ENCODE measurements around the gene ACTG2. TPM values are rescaled to one million over a fixed set of nuclear protein-coding genes. Genes with fewer than 3 reads are reported as not detected.

ACTG2 gene
- total and polyA plus RNA-seq, 3 experiments from 2014 or later = not detected

DNA sequence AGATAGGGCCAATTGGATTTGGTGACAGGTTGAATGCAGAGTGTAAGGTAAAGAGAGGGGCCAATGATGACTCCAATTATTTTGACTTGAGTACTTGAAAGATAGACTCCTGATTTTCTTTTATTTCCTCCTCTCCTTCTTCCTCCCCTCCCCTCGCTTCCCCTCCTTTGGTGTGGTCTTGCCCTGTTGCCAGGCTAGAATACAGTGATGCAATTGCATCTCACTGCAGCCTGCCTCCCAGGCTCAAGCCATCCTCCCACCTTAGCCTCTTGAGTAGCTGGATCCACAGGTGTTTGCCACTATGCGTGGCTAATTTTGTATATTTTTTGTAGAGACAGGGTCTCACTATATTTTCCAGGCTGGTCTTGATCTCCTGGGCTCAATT lies 36.1 kb downstream of the ACTG2 start:
- DNase-seq = no peak
- CTCF ChIA-PET = interaction anchor here (2.0 kb wide), 1 partner anchor 58 kb away, joined by 11 read pairs; no protein-coding TSS in a partner anchor
- Mint-ChIP-seq H3K27ac (peak overlapping the region; percentile 25 to 99 (median 81)), H3K4me1 (peaks cover 66 to 80% (median 77%) of the 10 kb centered on the region in 3 donors), H3K4me3 (peak overlapping the region; percentile 45 to 85 (median 63)), H3K36me3 (peaks cover 0 to 42% (median 16%) of the 10 kb centered on the region in 3 donors), H3K27me3 (no peaks in the 10 kb centered on the region), H3K9me3 (no peaks in the 10 kb centered on the region)
- Histone ChIP-seq H3K4me1 (ENCODE audit: insufficient read depth, low read length) (peaks cover 56% of the 10 kb centered on the region), H3K4me3 (ENCODE audit: low read length) (peak overlapping the region; percentile 5), H3K36me3 (ENCODE audit: insufficient read depth, low read length) (peaks cover 5% of the 10 kb centered on the region), H3K27ac (ENCODE audit: low read depth, low read length) (no peak overlapping the region), H3K9me3 (ENCODE audit: low read length) (no peaks in the 10 kb centered on the region), H3K27me3 (ENCODE audit: insufficient read depth, low read length, poor library complexity, severe bottlenecking) (no peaks in the 10 kb centered on the region)
- POLR2A ChIA-PET = no interaction called here

DNA sequence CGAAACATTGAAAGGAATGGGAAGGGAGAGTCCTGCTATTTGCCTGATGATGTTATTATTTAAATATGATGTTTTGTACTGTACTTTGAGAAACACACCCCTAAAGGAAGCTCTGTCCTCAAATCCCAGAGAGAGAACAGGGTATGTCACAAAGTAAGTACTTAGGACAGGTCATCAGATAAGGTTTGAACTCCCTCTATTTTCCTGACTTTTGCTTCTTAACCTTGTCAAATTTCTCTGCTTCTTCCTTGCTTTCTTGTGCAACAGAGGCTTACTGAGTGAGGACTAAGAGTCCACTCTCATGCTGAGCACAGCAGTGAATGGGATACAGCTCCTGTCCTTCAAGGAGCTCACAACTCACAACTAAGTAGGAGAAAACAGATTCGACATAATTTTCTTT lies 37.6 kb downstream of the ACTG2 start:
- no peaks in the 10 kb centered on the region for H3K27me3 Mint-ChIP-seq
- Histone ChIP-seq H3K27me3 (ENCODE audit: insufficient read depth, low read length, poor library complexity, severe bottlenecking) (no peaks in the 10 kb centered on the region), H3K36me3 (ENCODE audit: insufficient read depth, low read length) (peaks cover 10% of the 10 kb centered on the region), H3K4me1 (ENCODE audit: insufficient read depth, low read length) (peaks cover 56% of the 10 kb centered on the region), H3K9me3 (ENCODE audit: low read length) (no peaks in the 10 kb centered on the region), H3K4me3 (ENCODE audit: low read length) (no peak overlapping the region), H3K27ac (ENCODE audit: low read depth, low read length) (no peak overlapping the region)
- peak overlapping the region in 6 of 8 donors; percentile 64 to 99 (median 80) for H3K27ac Mint-ChIP-seq
- POLR2A ChIA-PET = no interaction called here
- DNase-seq = no peak
- peaks cover 70 to 89% (median 84%) of the 10 kb centered on the region in 3 donors for H3K4me1 Mint-ChIP-seq
- peaks cover 0 to 48% (median 16%) of the 10 kb centered on the region in 3 donors for H3K36me3 Mint-ChIP-seq
- H3K4me3 Mint-ChIP-seq = peak overlapping the region in 1 of 7 donors; percentile 16
- H3K9me3 Mint-ChIP-seq = no peaks in the 10 kb centered on the region
- CTCF ChIA-PET = interaction anchor here (0.6 to 2.0 kb wide), 4 partner anchors 23 to 245 kb away, joined by 3 to 11 read pairs (median 4); no protein-coding TSS in a partner anchor

DNA sequence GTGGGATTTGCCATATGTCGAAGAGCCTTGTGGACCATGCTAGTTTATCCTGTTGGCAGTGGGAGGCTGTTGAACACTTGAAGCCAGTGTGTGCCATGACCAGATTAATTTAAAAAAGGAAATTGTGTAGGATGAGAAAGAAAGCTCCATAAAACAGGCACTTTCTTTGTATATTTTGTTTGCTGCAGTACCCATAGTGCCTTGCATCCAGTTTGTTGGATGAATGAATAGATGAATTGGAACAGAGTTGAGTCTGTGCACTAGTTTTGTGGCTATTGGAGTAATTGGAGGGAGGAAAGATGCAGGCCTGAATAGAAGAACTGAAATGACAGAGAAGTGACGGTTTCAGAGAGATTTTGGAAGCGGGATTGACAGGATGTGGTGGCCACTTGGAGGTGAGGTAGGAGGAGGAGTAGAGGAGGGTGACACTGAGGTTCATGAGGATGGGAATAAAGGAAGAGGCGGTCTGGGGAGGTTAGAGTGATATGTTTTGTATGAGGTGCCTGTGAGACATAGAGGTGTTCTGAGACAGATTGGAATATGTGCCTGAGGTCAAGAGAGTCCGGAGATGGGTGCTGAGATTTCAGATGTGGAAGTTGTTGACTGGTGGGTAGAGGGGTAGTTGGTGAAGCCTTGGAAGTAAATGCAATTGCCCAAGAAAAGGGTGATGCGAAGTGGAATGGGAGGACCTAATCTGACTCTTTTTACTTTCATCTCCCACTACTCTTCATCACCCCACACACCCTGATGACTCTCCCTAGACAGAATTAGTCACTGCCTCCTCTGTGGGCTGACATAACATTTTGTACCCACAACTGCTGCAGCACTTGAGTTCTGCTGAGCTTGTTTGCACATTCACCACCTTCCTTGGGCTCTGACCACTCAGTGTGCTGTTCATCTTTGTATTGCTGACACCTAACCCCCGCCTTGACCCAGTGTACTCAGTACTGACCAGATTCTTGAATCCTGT lies 39.0 kb downstream of the ACTG2 start:
- Histone ChIP-seq H3K9me3 (ENCODE audit: low read length) (no peaks in the 10 kb centered on the region), H3K36me3 (ENCODE audit: insufficient read depth, low read length) (peaks cover 13% of the 10 kb centered on the region), H3K27me3 (ENCODE audit: insufficient read depth, low read length, poor library complexity, severe bottlenecking) (no peaks in the 10 kb centered on the region), H3K4me3 (ENCODE audit: low read length) (peak overlapping the region; percentile 9), H3K27ac (ENCODE audit: low read depth, low read length) (no peak overlapping the region), H3K4me1 (ENCODE audit: insufficient read depth, low read length) (peaks cover 61% of the 10 kb centered on the region)
- Mint-ChIP-seq H3K36me3 (peaks cover 0 to 56% (median 23%) of the 10 kb centered on the region in 3 donors), H3K27ac (peak overlapping the region; percentile 27 to 93 (median 76)), H3K4me3 (peak overlapping the region; percentile 1 to 59 (median 16)), H3K27me3 (no peaks in the 10 kb centered on the region), H3K4me1 (peaks cover 75 to 92% (median 87%) of the 10 kb centered on the region in 3 donors), H3K9me3 (no peaks in the 10 kb centered on the region)
- no peak for DNase-seq
- CTCF ChIA-PET = no interaction called here
- POLR2A ChIA-PET = no interaction called here

- H3K27me3 ChIP-seq (ENCODE audit: insufficient read depth, low read length, poor library complexity, severe bottlenecking) = no peaks in the 10 kb centered on the region
- no peak for DNase-seq
- no peaks in the 10 kb centered on the region for H3K9me3 ChIP-seq (ENCODE audit: low read length)
- H3K27ac ChIP-seq (ENCODE audit: low read depth, low read length) = no peak overlapping the region
- no peak overlapping the region for H3K4me3 Mint-ChIP-seq
- POLR2A ChIA-PET = interaction anchor here (0.7 to 0.9 kb wide), 2 partner anchors 35 to 216 kb away, joined by 3 to 7 read pairs; no protein-coding TSS in a partner anchor
- H3K4me1 ChIP-seq (ENCODE audit: insufficient read depth, low read length) = peaks cover 59% of the 10 kb centered on the region
- peak overlapping the region in 6 of 8 donors; percentile 10 to 86 (median 62) for H3K27ac Mint-ChIP-seq
- H3K4me3 ChIP-seq (ENCODE audit: low read length) = no peak overlapping the region
- H3K36me3 ChIP-seq (ENCODE audit: insufficient read depth, low read length) = peaks cover 13% of the 10 kb centered on the region
- peaks cover 81 to 93% (median 91%) of the 10 kb centered on the region in 3 donors for H3K4me1 Mint-ChIP-seq
- no peaks in the 10 kb centered on the region for H3K27me3 Mint-ChIP-seq
- CTCF ChIA-PET = interaction anchor here (0.8 kb wide), 1 partner anchor 22 kb away, joined by 3 read pairs; no protein-coding TSS in a partner anchor
- peaks cover 0 to 66% (median 29%) of the 10 kb centered on the region in 3 donors for H3K36me3 Mint-ChIP-seq
- no peaks in the 10 kb centered on the region for H3K9me3 Mint-ChIP-seq
These were observed 40.4 kb downstream of the ACTG2 start for GRCh38 chr2:73933194-73933593.

DNA sequence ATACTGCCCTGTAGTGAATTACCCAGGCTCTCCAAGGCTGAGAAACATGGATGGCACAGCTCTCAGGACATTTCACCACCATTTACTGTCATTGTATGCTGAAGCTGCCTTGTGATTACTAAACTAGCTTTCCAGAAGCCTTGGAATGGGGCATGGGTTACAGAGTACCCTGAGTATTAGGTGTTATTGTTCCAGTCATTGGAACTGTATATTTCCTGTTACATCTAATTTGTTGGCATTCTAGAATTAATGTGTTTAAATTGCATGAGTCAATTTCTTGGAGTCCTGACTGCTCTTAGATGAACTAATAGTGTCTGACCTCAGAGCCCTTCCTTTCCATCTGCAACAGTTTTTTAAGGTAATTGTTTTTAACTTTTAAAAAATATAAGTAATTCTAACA lies 42.8 kb downstream of the ACTG2 start:
- Histone ChIP-seq H3K27me3 (ENCODE audit: insufficient read depth, low read length, poor library complexity, severe bottlenecking) (no peaks in the 10 kb centered on the region), H3K36me3 (ENCODE audit: insufficient read depth, low read length) (peaks cover 19% of the 10 kb centered on the region), H3K4me3 (ENCODE audit: low read length) (no peak overlapping the region), H3K27ac (ENCODE audit: low read depth, low read length) (no peak overlapping the region), H3K4me1 (ENCODE audit: insufficient read depth, low read length) (peaks cover 57% of the 10 kb centered on the region), H3K9me3 (ENCODE audit: low read length) (no peaks in the 10 kb centered on the region)
- Mint-ChIP-seq H3K27me3 (no peaks in the 10 kb centered on the region), H3K36me3 (peaks cover 0 to 77% (median 26%) of the 10 kb centered on the region in 3 donors), H3K4me3 (no peak overlapping the region), H3K27ac (peak overlapping the region in 1 of 8 donors; percentile 43), H3K9me3 (no peaks in the 10 kb centered on the region), H3K4me1 (peaks cover 80 to 93% (median 91%) of the 10 kb centered on the region in 3 donors)
- ChIA-PET CTCF (interaction anchor here (0.9 kb wide), 1 partner anchor 9 kb away, joined by 3 read pairs; the partner anchor contains the start of gene DGUOK), POLR2A (interaction anchor here (0.5 to 0.7 kb wide), 2 partner anchors 9 to 26 kb away, joined by 3 read pairs; partner anchors contain the start of gene DGUOK)
- no peak for DNase-seq

- H3K4me3 Mint-ChIP-seq = peak overlapping the region in 1 of 7 donors; percentile 7
- peak overlapping the region; percentile 7 to 80 (median 48) for H3K27ac Mint-ChIP-seq
- Histone ChIP-seq H3K4me1 (ENCODE audit: insufficient read depth, low read length) (peaks cover 42% of the 10 kb centered on the region), H3K36me3 (ENCODE audit: insufficient read depth, low read length) (peaks cover 18% of the 10 kb centered on the region), H3K4me3 (ENCODE audit: low read length) (no peak overlapping the region), H3K27ac (ENCODE audit: low read depth, low read length) (no peak overlapping the region), H3K27me3 (ENCODE audit: insufficient read depth, low read length, poor library complexity, severe bottlenecking) (no peaks in the 10 kb centered on the region), H3K9me3 (ENCODE audit: low read length) (no peaks in the 10 kb centered on the region)
- H3K36me3 Mint-ChIP-seq = peaks cover 0 to 76% (median 22%) of the 10 kb centered on the region in 3 donors
- no peaks in the 10 kb centered on the region for H3K27me3 Mint-ChIP-seq
- ChIA-PET POLR2A (interaction anchor here (0.9 to 1.0 kb wide), 3 partner anchors 33 to 65 kb away, joined by 3 to 5 read pairs (median 5); no protein-coding TSS in a partner anchor), CTCF (no interaction called here)
- no peak for DNase-seq
- H3K4me1 Mint-ChIP-seq = peaks cover 75 to 91% (median 90%) of the 10 kb centered on the region in 3 donors
- no peaks in the 10 kb centered on the region for H3K9me3 Mint-ChIP-seq
These were observed 44.5 kb downstream of the ACTG2 start for GRCh38 chr2:73937103-73937885.

DNA sequence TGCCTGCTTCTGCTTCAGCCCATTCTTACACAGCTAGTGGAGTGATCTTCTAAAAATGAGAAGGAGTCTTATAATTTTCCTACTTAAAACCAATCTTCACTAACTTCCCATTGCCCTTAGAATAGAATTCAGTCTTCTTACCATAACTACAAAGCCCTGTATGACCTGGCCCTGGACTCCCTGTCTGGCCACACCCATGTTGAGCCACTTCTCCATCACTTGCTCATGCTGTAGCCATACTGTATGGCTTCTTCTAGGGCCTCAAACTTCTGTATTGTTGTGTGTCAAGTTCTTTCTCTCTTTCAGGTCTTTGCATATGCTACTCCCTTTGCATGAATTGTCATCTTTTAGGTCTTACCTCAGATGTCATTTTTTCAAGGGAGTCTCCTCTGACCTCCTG lies 45.1 kb downstream of the ACTG2 start:
- no peaks in the 10 kb centered on the region for H3K9me3 ChIP-seq (ENCODE audit: low read length)
- H3K4me3 Mint-ChIP-seq = no peak overlapping the region
- H3K36me3 Mint-ChIP-seq = peaks cover 0 to 73% (median 22%) of the 10 kb centered on the region in 3 donors
- H3K4me3 ChIP-seq (ENCODE audit: low read length) = no peak overlapping the region
- H3K36me3 ChIP-seq (ENCODE audit: insufficient read depth, low read length) = peaks cover 14% of the 10 kb centered on the region
- H3K27ac Mint-ChIP-seq = peak overlapping the region in 7 of 8 donors; percentile 1 to 80 (median 56)
- peaks cover 73 to 91% (median 90%) of the 10 kb centered on the region in 3 donors for H3K4me1 Mint-ChIP-seq
- no peaks in the 10 kb centered on the region for H3K9me3 Mint-ChIP-seq
- H3K27ac ChIP-seq (ENCODE audit: low read depth, low read length) = no peak overlapping the region
- ChIA-PET POLR2A (interaction anchor here (0.9 kb wide), 1 partner anchor 49 kb away, joined by 5 read pairs; no protein-coding TSS in a partner anchor), CTCF (no interaction called here)
- no peaks in the 10 kb centered on the region for H3K27me3 ChIP-seq (ENCODE audit: insufficient read depth, low read length, poor library complexity, severe bottlenecking)
- DNase-seq = no peak
- H3K4me1 ChIP-seq (ENCODE audit: insufficient read depth, low read length) = peaks cover 37% of the 10 kb centered on the region
- H3K27me3 Mint-ChIP-seq = no peaks in the 10 kb centered on the region

Data from CD8-positive, alpha-beta memory T cell (primary cell).